Activated CD4-positive, alpha-beta T cell treated with anti-CD3 and anti-CD28 coated beads for 1 hour (primary cell): ENCODE data around the gene TMCO4.
"Not testable (repeated sequence)": the region's sequence is repeated elsewhere in the genome, so short reads cannot be mapped to it uniquely, and the experiment has no call there.

Experiments
- DNase-seq: peaks from one replicate; pipeline ENCODE4 v3.0.0-alpha.2; 2020

TMCO4 gene

GRCh38 chr1:19799230-19800075 lies at the start of gene TMCO4:
Gene TMCO4 (minus strand): TSS chr1:19799916. CDS start chr1:19780758, 19,158 bp downstream.
- peak; percentile 27 for DNase-seq

DNA sequence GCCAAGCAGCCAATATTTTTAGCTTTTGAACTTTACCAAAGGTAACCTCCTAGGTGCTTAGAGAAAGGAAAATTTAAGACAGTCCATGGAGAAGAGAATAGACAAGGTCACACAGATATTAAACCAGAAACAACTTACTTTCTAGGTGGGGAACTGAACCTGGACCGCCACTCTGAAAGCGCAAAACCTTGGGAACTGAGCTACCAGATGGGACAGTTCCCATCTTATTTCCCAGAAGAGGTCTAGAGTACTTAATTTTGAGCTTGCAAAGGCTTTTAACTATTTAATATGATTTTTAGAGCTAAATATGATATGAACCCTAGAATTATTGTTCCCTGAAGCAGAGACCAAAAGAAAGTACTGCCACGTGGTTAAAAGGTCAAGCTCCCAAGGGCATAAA lies 49.6 kb upstream of the TMCO4 start:
- not testable (repeated sequence) for DNase-seq

GRCh38 chr1:19847334-19847733 lies 47.6 kb upstream of the TMCO4 start:
- DNase-seq: not testable (repeated sequence)

- no peak for DNase-seq
Observed at GRCh38 chr1:19846338-19846737, 46.6 kb upstream of the TMCO4 start.

DNA sequence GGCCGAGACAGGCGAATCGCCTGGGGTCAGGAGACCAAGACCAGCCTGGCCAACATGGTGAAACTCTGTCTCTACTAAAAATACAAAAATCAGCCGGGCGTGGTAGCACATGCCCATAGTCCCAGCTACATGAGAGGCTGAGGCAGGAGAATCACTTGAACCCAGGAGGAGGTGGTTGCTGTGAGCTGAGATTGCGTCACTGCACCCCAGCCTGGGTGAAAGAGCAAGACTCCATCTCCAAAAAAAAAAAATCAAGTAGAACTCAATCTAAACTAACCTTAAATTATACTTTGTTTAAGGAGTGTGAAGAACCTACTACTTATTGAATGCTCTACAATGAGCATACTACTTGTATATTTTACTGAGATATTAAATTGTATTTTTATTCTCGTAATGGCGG lies 45.8 kb upstream of the TMCO4 start:
- no peak for DNase-seq

GRCh38 chr1:19844731-19845495 lies 45.2 kb upstream of the TMCO4 start:
- DNase-seq: no peak

DNA sequence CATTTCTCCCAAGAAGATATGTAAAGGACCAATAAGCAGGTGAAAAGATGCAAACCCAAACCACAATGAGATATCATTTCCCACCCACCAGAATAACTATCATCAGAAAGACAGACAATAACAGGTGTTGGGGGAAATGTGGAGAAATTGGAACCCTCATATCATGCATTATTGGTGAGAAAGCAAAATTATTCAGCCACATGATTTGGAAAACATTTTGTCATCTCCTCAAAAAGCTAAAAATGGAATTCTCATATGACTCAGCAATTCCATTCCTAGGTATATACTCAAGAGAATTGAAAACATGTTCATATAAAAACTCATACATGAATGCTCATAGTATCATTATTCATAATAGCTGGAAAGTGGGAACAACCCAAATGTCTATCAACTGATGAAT lies 40.5 kb upstream of the TMCO4 start:
- DNase-seq: no peak

DNA sequence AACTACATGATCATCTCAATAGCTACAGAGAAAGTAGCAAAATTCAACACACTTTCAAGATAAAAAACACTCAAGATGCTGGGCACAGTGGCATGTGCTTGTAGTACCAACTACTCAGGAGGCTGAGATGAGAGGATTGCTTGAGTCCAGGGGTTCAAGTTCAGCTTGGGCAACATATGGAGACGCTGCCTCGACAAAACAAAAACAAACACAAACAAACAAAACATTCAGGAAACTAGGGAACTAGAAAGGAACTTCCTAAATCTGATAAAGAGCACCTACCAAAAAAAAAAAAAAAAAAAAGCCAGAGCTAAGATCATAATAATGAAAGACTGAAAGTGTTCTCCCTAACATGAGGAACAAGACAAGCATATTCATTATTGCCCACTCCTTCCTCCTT lies 38.1 kb upstream of the TMCO4 start:
- no peak for DNase-seq

DNA sequence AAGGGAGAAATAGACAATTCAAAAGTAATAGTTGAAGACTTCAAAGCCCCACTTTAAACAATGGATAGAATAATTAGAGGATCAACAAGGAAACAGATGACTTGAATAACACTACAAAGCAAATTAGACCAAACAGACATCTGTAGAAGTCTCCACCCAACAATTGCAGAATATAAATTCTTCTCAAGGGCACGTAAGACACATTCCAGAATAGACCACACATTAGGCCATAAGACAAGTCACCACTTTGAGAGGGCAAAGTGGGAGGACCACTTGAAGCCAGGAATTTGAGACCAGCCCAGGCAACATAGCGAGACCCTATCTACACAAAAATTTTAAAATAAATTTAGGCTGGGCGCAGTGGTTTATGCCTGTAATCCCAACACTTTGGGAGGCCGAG lies 35.9 kb upstream of the TMCO4 start:
- DNase-seq: no peak

DNA sequence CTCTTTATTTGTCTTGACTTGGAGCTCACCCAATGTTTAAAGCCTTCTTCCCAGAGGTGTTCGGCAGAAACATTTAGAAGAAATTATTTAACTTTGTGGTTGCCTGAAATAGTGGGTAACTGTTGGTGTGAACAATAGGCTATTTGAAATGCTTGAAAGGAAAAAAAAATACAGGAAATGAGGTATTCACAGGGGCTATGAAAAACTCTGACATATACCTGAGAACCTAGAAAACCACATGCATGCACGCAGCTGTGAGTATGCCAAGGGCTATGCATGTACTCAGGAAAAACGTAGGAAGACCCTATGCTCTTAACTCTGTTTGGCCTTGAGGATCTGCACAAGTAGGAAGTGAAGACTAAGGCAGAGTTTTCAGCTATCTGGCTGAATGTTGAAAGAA lies 31.7 kb upstream of the TMCO4 start:
- no peak for DNase-seq

DNA sequence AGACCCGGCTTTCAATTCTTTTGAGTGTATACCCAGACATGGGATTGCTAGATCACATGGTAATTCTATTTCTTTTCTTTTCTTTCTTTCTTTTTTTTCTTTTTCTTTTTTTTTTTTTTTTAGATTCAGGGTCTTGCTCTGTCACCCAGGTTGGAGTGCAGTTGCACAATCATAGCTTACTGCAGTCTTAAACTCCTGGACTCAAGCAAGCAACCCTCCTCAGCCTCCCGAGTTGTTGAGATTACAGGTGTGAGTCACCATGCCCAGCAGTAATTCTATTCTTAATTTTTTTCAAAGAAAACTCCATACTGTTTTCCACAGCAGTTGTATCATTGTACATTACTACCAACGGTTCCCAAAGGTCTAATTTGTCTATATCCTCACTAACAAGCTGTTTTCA lies 28.8 kb upstream of the TMCO4 start:
- no peak for DNase-seq

GRCh38 chr1:19825298-19825697 lies 25.6 kb upstream of the TMCO4 start:
- DNase-seq: no peak

GRCh38 chr1:19824541-19824940 lies 24.8 kb upstream of the TMCO4 start:
- DNase-seq: no peak

DNA sequence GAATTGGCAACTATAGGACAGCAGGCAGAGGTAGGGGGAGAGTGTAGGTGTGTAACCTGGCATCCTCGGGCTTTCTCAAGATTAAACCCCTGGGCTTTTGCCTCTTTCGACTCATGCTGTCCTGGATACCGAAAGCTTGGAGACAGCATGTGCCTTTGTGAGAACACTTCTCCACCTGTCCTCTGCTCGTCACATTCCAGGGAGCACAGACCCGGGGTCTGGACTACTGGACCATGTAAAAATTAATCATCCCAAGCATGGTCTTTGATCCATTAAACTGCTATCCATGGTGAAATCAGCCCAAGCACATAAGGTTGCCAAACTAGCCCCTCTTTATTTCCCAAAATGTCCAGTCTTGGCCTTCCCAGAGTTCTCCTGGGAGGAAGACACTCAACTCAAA lies 24.3 kb upstream of the TMCO4 start:
- no peak for DNase-seq

GRCh38 chr1:19819701-19820100 lies 20.0 kb upstream of the TMCO4 start:
- no peak for DNase-seq

- no peak for DNase-seq
Observed at GRCh38 chr1:19818324-19818723, 18.6 kb upstream of the TMCO4 start.

DNA sequence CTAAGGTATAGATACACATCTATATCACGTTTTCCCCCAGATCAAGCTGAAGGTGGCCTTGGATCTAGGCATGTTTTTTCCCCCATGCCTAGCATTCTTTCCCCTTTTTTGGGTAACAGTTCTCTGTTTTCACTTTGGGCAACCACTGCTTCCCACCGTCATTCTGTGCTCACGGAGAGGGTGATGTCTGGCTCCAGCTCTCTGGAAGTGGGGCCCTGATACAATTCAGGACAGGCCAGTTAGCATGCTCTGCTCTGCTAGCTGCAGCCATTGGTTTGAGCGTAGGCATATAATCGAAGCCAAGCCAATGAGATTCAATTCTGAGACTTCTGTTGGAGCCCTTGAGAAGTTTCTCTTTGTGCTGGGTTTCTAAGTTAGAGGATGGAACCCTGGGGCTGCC lies 17.4 kb upstream of the TMCO4 start:
- no peak for DNase-seq

DNA sequence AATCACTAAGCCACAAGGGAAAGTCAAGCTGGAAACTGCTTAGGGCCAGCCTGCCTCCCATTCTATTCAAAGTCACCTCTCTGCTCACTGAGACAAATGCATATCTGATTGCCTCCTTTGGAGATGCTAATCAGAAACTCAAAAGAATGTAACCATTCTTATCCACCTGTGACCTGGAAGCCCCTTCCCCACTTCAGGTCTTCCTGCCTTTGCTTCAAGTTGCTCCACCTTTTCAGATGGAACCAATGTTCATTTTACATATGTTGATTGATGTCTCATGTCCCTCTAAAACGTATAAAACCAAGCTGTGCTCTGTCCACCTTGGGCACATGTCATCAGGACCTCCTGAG lies 17.0 kb upstream of the TMCO4 start:
- DNase-seq: not testable (repeated sequence)

DNA sequence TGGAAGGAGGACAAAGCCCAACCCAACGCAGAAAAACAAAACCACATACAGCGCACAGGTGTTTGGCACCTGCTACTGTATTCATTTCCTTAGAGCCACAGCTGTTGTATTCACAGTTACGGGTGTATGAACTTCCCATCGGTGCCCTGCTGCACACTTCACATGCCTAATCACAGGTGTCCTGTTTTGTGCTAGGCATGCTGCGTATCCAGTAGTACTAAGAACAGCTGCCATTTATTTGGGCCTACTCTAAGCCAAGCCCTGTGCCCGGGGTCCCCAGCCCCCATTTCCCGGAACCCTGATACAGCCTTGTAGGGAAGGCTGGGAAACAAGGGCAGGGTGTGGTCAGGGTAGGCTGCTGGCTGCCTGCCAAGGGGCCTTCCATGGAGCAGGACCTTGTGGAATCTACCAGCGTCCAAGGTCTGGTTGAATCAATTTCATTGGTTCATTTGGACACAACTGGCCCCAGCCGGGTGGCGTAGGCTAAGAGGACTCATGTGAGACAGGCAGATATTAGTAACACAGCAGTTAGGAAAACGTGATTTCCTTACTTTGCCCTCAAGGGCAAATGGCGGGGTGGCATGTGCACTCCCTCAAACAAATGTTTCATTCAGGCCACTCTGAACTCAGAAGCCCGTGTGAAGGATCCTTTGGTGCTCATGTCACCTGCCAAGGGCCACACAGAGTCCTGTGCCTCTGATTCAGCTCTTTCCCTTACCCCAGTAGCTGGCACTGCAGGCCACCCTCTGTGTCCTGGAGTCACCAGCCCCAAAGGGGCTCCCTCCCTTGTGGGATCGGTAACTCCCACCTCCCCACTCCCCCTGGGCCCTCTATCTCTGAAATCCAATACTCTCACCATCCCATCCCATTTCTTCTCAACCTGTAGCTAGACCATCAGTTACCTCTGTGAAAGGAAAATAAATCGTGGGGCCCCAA lies 16.4 kb upstream of the TMCO4 start:
- no peak for DNase-seq

GRCh38 chr1:19814681-19815503 lies 15.2 kb upstream of the TMCO4 start, which contains the start of gene RNF186:
Gene RNF186 (minus strand): TSS chr1:19815283. CDS start chr1:19815101, 182 bp downstream.
- no peak for DNase-seq

GRCh38 chr1:19814244-19814661 lies 14.5 kb upstream of the TMCO4 start:
- no peak for DNase-seq

- no peak for DNase-seq
Observed at GRCh38 chr1:19813643-19813960, 13.9 kb upstream of the TMCO4 start.
